ENCODE data around the gene PTK6.

PTK6 gene

GRCh38 chr20:63542031-63542559 is 4.9 kb upstream of the PTK6 start:
- no peak for DNase-seq
- Histone ChIP-seq H3K4me3 (ENCODE audit: insufficient read depth, low read depth, low read length, poor library complexity, severe bottlenecking) (no peak overlapping the region), H3K27me3 (replicated peaks; ENCODE audit: control insufficient read depth, insufficient read depth, low read length, poor library complexity, severe bottlenecking) (no peaks in the 10 kb centered on the region), H3K27ac (ENCODE audit: insufficient read depth, low read length, poor library complexity, severe bottlenecking) (no peak overlapping the region), H3K9me3 (ENCODE audit: control insufficient read depth, low read length) (no peaks in the 10 kb centered on the region), H3K36me3 (ENCODE audit: control insufficient read depth, insufficient read depth, low read length) (no peaks in the 10 kb centered on the region), H3K4me1 (ENCODE audit: control insufficient read depth, insufficient read depth, low read length, poor library complexity, severe bottlenecking) (peaks cover 19% of the 10 kb centered on the region)

DNA sequence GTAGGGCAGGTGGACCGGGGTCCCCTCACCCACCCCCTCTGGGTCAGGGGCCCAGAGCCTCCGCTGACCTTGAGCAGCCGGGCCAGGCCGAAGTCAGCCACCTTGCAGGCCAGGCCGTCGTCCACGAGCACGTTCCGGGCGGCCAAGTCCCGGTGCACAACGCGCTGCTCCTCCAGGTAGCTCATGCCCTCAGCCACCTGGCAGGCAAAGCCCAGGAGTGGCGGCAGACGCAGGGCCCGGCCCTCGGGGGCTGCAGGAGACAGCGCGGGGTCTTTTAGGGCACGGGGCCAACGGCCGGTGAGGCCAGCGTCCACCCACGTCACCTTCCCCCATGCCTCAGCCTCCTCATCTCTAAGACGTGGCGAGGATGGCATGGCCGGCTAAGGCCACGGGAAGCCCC is 4.2 kb upstream of the PTK6 start:
- H3K4me1 ChIP-seq (ENCODE audit: control insufficient read depth, insufficient read depth, low read length, poor library complexity, severe bottlenecking) = peaks cover 24% of the 10 kb centered on the region
- no peaks in the 10 kb centered on the region for H3K9me3 ChIP-seq (ENCODE audit: control insufficient read depth, low read length)
- no peaks in the 10 kb centered on the region for H3K36me3 ChIP-seq (ENCODE audit: control insufficient read depth, insufficient read depth, low read length)
- no peak overlapping the region for H3K27ac ChIP-seq (ENCODE audit: insufficient read depth, low read length, poor library complexity, severe bottlenecking)
- no peaks in the 10 kb centered on the region for H3K27me3 ChIP-seq (replicated peaks; ENCODE audit: control insufficient read depth, insufficient read depth, low read length, poor library complexity, severe bottlenecking)
- no peak for DNase-seq
- no peak overlapping the region for H3K4me3 ChIP-seq (ENCODE audit: insufficient read depth, low read depth, low read length, poor library complexity, severe bottlenecking)

DNA sequence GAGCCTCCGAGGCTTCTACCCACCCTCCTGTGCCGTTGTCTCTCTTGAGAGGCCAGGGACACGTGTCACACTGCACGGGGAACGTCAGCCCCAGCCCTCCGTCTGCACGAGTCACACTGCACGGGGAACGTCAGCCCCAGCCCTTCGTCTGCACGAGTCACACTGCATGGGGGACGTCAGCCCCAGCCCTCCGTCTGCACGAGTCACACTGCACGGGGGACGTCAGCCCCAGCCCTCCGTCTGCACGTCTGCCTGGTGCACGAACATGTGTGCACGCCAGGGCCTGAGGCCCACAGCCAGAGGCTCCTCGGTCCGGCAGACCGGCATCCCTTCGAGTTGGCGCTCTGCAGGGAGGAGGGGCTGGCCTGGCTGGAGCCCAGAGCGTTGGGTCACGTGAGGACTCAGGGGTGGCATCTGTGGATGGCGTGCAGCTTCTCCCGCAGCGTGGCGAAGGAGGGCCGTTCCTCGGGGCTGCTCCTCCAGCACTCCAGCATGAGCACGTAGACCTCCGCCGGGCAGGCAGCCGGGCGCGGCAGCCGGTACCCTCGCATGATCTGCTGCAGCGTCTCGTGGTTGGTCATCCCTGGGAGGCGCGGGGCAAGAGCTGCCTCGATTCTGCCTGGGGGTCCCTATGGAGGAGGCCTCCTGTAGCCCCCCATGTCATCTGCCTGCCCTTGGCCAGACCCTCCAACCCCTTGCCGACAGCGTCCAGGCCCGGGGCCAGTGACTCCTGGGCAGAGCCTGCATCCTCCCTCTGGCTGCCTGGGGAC is 3.4 kb upstream of the PTK6 start:
- Histone ChIP-seq H3K4me1 (ENCODE audit: control insufficient read depth, insufficient read depth, low read length, poor library complexity, severe bottlenecking) (peaks cover 24% of the 10 kb centered on the region), H3K27ac (ENCODE audit: insufficient read depth, low read length, poor library complexity, severe bottlenecking) (no peak overlapping the region)
- DNase-seq = no peak

GRCh38 chr20:63539441-63540370 is 2.5 kb upstream of the PTK6 start:
- Histone ChIP-seq H3K9me3 (ENCODE audit: control insufficient read depth, low read length) (no peaks in the 10 kb centered on the region), H3K27me3 (replicated peaks; ENCODE audit: control insufficient read depth, insufficient read depth, low read length, poor library complexity, severe bottlenecking) (no peaks in the 10 kb centered on the region), H3K36me3 (ENCODE audit: control insufficient read depth, insufficient read depth, low read length) (no peaks in the 10 kb centered on the region), H3K4me1 (ENCODE audit: control insufficient read depth, insufficient read depth, low read length, poor library complexity, severe bottlenecking) (peaks cover 24% of the 10 kb centered on the region), H3K27ac (ENCODE audit: insufficient read depth, low read length, poor library complexity, severe bottlenecking) (no peak overlapping the region), H3K4me3 (ENCODE audit: insufficient read depth, low read depth, low read length, poor library complexity, severe bottlenecking) (no peak overlapping the region)
- DNase-seq = no peak

More for the DNA sequence above, 3.4 kb upstream of the PTK6 start:
- no peak overlapping the region for H3K4me3 ChIP-seq (ENCODE audit: insufficient read depth, low read depth, low read length, poor library complexity, severe bottlenecking)
- H3K27me3 ChIP-seq (replicated peaks; ENCODE audit: control insufficient read depth, insufficient read depth, low read length, poor library complexity, severe bottlenecking) = no peaks in the 10 kb centered on the region
- H3K9me3 ChIP-seq (ENCODE audit: control insufficient read depth, low read length) = no peaks in the 10 kb centered on the region
- H3K36me3 ChIP-seq (ENCODE audit: control insufficient read depth, insufficient read depth, low read length) = no peaks in the 10 kb centered on the region

- Histone ChIP-seq H3K9me3 (ENCODE audit: control insufficient read depth, low read length) (no peaks in the 10 kb centered on the region), H3K4me1 (ENCODE audit: control insufficient read depth, insufficient read depth, low read length, poor library complexity, severe bottlenecking) (peaks cover 24% of the 10 kb centered on the region), H3K27me3 (replicated peaks; ENCODE audit: control insufficient read depth, insufficient read depth, low read length, poor library complexity, severe bottlenecking) (no peaks in the 10 kb centered on the region), H3K4me3 (ENCODE audit: insufficient read depth, low read depth, low read length, poor library complexity, severe bottlenecking) (no peak overlapping the region), H3K36me3 (ENCODE audit: control insufficient read depth, insufficient read depth, low read length) (no peaks in the 10 kb centered on the region), H3K27ac (ENCODE audit: insufficient read depth, low read length, poor library complexity, severe bottlenecking) (peak overlapping the region; percentile 73)
- no peak for DNase-seq
Observed at GRCh38 chr20:63539092-63539430, 1.9 kb upstream of the PTK6 start.

DNA sequence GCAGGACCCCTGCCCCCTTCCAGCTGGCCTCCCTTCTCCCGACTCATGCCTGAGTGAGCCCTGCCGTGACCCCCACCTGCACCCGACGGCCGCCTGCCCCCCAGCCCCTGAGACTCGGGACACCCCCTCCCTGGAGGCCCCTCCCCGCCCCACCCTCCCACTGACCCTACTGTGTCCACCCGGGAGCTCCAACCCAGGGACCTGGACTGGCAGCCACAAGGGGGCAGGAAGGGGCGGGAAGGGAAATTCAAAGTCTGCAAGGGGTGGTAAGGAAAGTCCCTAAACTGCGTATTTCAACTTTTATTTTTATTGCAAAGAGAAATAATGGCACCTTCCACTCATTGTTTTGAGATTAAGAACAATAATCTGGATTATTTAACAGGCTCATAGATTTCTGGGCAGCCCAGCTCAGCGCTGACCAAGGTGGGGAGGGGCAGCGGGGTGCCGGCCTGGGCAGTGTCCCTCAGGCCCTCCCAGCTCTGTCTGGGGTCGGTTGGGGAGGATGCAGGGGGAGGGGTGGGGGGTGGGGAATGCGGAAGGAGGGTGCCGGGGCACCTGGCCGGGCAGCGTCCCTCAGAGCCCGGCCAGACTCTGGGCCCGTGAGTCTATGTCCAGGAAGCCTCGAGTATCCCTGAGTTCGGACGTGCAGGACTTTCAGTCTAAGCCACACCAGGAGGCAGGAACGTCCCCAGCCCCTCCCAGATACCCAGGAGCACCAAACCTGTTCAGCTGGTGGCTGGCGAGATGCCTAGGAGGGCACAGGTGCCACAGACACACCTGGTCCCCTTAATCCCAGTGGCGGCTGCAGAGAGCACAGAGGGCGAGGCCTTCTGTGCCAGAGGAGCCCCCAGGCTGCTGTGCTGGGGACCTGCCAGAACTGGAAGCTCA is 1.3 kb upstream of the PTK6 start:
- no peaks in the 10 kb centered on the region for H3K36me3 ChIP-seq (ENCODE audit: control insufficient read depth, insufficient read depth, low read length)
- peak overlapping the region; percentile 73 for H3K27ac ChIP-seq (ENCODE audit: insufficient read depth, low read length, poor library complexity, severe bottlenecking)
- no peaks in the 10 kb centered on the region for H3K9me3 ChIP-seq (ENCODE audit: control insufficient read depth, low read length)
- no peaks in the 10 kb centered on the region for H3K27me3 ChIP-seq (replicated peaks; ENCODE audit: control insufficient read depth, insufficient read depth, low read length, poor library complexity, severe bottlenecking)
- DNase-seq = peak; percentile 44 to 46 (median 46)
- H3K4me1 ChIP-seq (ENCODE audit: control insufficient read depth, insufficient read depth, low read length, poor library complexity, severe bottlenecking) = peaks cover 24% of the 10 kb centered on the region
- H3K4me3 ChIP-seq (ENCODE audit: insufficient read depth, low read depth, low read length, poor library complexity, severe bottlenecking) = no peak overlapping the region

DNA sequence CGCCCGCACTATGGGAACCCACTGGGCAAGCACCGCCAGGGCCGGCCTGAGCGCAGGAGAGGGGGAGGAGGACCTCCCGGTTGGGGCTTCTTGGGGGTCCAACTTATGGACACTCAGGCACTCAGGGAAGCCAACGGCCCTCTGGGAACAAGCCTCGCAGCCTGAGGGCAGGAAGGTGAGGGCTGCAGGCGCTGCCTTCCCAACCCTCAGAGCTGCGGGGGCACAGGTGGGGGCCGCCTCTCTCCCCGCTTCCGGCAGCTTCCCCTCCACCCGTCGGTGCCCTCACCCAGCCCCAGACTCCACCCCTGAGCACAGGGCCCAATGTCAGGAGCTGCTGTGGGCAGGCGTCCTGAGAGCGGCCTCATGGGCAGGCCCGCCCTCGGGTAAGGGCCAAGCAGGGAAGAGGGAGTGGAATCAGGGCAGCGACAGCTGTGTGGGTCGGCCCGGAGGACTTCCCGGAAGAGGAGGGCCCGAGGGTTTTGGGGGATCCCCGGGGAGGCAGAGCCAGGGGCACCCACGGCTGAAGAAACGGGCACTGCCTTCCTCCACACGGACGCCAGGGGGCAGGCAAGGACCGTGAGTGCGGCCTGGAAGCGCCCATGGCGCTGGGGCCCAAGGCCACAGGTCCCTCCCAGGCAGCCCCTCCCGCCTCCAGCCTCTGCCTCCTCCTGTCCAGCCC is 488 bp upstream of the PTK6 start:
- Histone ChIP-seq H3K4me1 (ENCODE audit: control insufficient read depth, insufficient read depth, low read length, poor library complexity, severe bottlenecking) (peaks cover 24% of the 10 kb centered on the region), H3K27me3 (replicated peaks; ENCODE audit: control insufficient read depth, insufficient read depth, low read length, poor library complexity, severe bottlenecking) (no peaks in the 10 kb centered on the region), H3K27ac (ENCODE audit: insufficient read depth, low read length, poor library complexity, severe bottlenecking) (peak overlapping the region; percentile 73), H3K4me3 (ENCODE audit: insufficient read depth, low read depth, low read length, poor library complexity, severe bottlenecking) (peak overlapping the region; percentile 40), H3K36me3 (ENCODE audit: control insufficient read depth, insufficient read depth, low read length) (no peaks in the 10 kb centered on the region), H3K9me3 (ENCODE audit: control insufficient read depth, low read length) (no peaks in the 10 kb centered on the region)
- DNase-seq = peak; percentile 86 to 91 (median 88)

- H3K4me1 ChIP-seq (ENCODE audit: control insufficient read depth, insufficient read depth, low read length, poor library complexity, severe bottlenecking) = peaks cover 24% of the 10 kb centered on the region
- DNase-seq = no peak
- H3K36me3 ChIP-seq (ENCODE audit: control insufficient read depth, insufficient read depth, low read length) = no peaks in the 10 kb centered on the region
- no peak overlapping the region for H3K4me3 ChIP-seq (ENCODE audit: insufficient read depth, low read depth, low read length, poor library complexity, severe bottlenecking)
- no peak overlapping the region for H3K27ac ChIP-seq (ENCODE audit: insufficient read depth, low read length, poor library complexity, severe bottlenecking)
- H3K27me3 ChIP-seq (replicated peaks; ENCODE audit: control insufficient read depth, insufficient read depth, low read length, poor library complexity, severe bottlenecking) = no peaks in the 10 kb centered on the region
- no peaks in the 10 kb centered on the region for H3K9me3 ChIP-seq (ENCODE audit: control insufficient read depth, low read length)
Observed at GRCh38 chr20:63536241-63536977, 767 bp downstream of the PTK6 start.

Measured in effector memory CD4-positive, alpha-beta T cell (primary cell).